CD4-positive, alpha-beta T cell treated with Interleukin-6 at 100 ng/mL for 8 hours (primary cell): ENCODE results near the gene USP35.

Experiments used
- DNase-seq: peaks from one replicate; pipeline ENCODE4 v3.0.0-alpha.2; 2020; ENCODE audit warnings: mixed read lengths, low spot score

The USP35 gene

DNA sequence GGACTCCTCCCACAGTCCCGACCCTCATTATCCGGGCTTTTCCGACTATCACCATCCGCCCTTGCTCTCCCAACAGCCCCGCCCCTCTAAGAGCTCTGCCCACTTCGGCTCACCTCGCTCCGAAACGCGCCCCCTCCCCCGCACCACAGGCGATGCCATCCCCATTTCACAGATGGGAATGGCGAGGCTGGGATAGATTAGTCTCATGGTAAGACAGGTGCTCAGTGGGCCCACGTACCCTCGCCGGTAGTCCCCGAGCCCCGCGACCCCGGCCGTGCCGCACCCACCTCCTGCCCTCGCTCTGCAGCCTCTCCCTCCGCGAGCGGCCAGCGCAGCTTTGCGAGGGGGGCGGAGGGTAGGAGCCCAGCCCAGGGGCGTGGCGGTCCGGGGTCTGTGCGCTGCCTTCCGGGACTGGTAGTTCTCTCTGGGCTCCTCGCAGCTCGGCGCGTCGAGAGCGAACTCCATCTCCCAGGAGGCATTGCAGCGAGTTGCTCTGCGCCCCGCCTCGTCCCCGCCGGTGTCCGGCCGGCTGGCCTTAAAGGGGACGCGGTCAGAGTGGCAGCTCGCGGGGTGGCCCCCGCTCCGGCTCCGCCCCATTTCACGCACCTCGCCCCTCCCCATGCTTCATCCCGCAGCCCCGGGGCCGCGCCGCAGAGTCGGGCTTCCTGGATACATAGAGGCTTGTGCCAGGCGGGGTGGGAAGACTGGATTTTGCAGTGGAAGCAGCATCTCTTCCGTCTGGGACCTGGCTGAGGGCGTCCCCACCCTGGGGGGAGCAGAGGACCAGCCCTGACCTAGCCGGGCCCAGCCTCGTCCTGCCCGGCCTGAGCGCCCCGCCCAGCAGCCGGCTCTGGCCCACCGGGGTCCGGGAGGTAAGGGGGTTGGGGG, at the start of gene USP35, which contains the start of gene KCTD21:
TSS of gene USP35 (plus strand) at position 634 of the 888 bp plus-strand sequence. CDS start 7,327 bp downstream, outside the sequence.
TSS of gene KCTD21 (minus strand) at position 341 of the 888 bp plus-strand sequence. CDS start 14,072 bp downstream, outside the sequence.
- DNase-seq: peak; percentile 90

GRCh38 chr11:78139422-78140391, 49.0 kb upstream of the USP35 start, which contains the start of gene ALG8:
TSS of gene ALG8 (minus strand) at chr11:78139626. CDS start at chr11:78139588, 38 bp downstream.
- DNase-seq: peak; percentile 96

DNA sequence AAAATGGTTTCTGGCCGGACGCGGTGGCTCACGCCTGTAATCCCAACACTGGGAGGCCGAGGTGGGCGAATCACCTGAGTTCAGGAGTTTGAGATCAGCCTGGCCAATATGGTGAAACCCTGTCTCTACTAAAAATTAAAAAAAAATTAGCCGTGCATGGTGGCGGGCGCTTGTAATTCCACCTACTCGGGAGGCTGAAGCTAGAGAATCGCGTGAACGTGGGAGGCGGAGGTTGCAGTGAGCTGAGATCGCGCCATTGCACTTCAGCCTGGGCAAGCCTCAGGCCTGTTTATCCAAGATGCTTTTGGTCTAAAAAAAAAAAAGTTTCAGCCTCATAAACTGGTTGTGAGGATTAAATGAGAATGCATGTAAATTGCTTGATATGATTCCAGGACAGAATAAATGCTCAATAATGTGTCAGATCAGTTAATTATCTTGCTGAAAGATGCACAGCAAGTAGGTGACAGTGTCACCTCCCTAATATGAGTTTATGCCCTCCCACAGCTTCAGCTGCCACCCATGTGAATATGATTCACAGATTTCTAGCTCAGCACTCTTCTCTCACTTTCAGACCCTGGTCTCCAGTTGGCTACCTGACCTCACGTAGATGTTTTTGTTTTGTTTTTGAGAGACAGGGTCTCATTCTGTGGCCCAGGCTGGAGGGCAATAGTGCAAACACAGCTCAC, 48.2 kb upstream of the USP35 start:
- no peak for DNase-seq

DNA sequence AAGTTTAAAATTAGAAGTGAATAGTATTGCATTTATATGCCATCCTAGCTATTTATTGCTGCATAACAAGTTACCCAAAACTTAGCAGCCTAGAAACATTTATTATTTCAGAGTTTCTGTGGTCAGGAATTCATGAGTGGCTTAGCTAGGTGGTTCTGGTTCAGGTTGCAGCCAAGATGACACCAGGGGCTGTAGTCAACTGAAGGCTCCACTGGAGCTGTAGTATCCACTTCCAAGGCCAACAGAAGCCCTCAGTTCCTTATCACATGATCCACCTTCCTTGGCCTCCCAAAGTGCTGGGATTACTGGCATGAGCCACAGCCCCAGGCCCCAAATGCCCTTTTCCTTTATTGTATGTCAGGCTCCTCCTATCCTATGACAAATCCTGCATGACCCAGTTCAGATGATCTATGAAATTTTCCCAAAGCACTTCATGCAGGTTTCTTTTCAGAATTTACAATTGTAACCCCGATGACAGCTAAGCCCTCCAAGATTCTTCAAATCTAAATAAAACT, 43.2 kb upstream of the USP35 start:
- DNase-seq: no peak

DNA sequence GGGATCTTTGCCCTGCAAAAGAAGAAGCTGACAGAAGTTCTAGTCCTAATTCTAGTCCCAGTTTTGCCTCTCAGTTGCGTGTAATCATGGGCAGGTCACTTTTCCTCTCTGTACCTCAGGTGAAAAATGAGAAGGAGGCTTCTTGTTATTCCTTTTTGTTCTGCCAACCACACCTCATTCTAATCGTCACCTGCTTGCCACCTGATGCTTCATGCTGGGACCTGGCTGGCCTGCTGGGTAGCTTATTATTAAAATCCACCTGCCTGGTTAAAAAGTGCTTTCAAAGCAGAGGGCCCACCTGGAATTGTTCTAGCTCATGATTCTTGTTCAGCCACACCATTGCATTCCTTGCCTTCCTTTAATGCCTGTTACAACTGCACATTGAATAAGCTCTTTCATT, 40.9 kb upstream of the USP35 start:
- DNase-seq: no peak

- DNase-seq: no peak
These were observed 39.1 kb upstream of the USP35 start for GRCh38 chr11:78149646-78150045.

DNA sequence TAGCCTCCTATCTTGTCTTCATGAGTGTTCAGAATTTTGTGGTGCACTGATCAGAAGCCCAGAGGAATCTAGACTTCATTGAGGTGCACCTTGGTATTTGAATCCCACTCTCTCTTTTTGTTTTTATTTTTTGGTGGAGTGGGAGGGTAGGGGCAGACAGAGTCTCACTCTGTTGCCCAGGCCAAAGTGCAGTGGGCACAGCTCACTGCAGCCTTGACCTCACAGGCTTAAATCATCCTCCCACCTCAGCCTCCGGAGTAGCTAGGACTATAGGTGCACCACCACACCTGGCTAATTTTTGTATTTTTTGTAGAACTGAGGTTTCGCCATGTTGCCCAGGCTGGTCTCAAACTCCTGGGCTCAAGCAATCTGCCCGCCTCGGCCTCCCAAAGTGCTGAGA, 38.4 kb upstream of the USP35 start:
- DNase-seq: no peak

DNA sequence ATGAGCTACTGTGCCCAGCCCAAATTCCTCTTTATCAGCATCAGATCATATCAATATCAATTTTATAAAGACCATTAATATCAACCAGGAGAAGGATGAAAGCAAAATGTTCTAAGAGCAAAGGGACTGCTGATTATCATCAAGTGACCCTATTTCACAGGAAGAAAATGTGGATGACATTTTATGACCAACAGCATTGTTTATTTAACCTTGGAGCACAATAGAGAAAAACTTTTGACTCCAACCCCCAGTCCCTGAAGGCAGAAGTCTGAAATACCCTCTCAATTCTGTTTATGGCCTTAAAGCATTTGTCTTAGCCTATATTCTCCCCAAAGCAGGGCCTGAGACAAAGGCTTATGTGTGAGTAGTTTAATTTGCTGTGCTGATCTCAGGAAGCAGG, 38.0 kb upstream of the USP35 start:
- no peak for DNase-seq

DNA sequence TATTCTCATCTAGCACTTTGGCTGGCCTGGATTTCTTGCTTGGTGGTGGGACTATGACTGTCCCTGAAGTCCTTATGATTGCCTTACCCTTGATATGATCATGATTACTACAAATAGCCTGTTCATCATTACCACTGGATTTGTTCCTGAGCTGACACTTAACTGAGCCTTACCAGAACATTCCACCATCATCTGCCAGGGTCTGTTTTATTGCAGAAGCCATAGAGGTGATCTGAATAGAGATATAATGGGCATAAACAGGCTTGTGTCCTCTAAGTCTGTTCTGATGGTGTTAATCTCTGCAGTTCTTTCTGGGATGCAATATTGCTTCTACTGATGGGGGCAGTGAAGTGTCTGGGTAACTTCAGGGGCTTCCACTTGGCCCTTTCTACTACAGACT, 36.9 kb upstream of the USP35 start:
- DNase-seq: no peak

GRCh38 chr11:78156127-78156844, 32.4 kb upstream of the USP35 start:
- no peak for DNase-seq

GRCh38 chr11:78158987-78159652, 29.6 kb upstream of the USP35 start:
- DNase-seq: no peak

DNA sequence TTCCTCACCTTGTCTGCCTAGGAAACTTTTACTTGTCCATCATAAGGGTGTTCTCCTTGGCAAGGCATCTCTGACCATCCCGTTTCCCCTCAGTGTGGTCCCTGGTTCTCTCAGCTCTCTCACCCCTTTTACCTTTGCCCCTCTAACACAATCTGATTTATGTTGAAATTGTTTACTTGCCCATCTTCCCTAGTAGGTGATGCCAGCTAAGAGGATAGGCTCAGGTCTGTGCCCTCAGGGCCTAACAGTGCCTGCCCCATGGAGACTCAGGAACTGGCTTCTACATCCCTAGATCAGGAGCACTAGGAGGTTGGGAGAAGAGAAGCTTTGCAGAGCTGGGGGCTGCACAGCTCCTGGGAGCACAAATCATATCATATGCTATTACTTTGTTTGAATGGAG, 28.2 kb upstream of the USP35 start:
- no peak for DNase-seq

DNA sequence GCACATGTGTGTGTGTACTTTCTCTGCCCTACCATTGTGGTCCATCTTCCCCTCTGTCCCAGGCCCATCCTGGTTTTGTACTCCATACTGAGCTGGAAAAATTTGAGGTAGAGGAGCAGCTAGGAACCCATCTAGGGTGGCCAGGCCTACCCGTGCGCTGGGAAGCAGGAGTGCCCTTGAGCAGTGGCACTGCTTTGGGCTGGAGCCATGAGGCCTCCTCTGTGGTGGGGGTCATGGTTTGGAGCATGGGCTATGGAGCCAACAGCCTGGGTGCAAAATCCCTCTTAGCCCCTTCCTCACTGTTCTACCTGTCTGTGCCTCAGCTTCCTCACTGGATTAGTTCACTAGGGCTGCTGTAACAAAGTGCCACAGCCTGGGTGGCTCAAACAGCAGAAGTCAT, 27.4 kb upstream of the USP35 start:
- no peak for DNase-seq

- no peak for DNase-seq
These were observed 26.8 kb upstream of the USP35 start for GRCh38 chr11:78161962-78162371.

- no peak for DNase-seq
These were observed 24.9 kb upstream of the USP35 start for GRCh38 chr11:78163828-78164227.

- no peak for DNase-seq
These were observed 24.2 kb upstream of the USP35 start for GRCh38 chr11:78164471-78164870.

DNA sequence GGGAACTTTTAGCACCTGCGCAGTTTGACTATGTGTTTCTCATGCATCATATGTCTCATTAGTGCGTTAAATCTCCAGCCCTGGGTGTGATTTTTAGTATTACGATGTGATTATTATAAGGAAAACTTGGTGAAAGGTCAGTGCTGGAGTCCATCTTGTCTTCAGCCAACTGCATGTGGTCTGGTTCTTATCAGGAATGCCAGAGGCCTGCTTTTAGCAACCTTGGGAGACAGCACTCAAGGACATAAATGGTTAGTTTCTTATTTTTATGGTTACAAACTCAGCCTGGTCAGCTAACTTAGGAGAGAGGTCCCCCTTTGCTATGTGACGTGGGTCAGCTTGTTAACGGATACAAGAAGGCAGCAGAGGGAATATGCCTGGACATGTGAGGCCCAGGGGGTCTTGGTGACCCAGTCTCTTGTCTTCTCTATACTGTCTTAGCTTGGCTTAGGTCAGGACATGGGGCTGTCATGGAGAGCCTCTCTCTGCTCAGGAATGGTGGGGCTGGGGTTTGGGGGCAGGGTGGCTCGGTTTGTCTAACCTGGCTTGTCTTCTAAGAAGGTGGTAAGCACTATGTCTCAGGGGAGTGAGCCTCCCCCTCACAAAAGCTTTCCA, 21.8 kb upstream of the USP35 start:
- DNase-seq: no peak

DNA sequence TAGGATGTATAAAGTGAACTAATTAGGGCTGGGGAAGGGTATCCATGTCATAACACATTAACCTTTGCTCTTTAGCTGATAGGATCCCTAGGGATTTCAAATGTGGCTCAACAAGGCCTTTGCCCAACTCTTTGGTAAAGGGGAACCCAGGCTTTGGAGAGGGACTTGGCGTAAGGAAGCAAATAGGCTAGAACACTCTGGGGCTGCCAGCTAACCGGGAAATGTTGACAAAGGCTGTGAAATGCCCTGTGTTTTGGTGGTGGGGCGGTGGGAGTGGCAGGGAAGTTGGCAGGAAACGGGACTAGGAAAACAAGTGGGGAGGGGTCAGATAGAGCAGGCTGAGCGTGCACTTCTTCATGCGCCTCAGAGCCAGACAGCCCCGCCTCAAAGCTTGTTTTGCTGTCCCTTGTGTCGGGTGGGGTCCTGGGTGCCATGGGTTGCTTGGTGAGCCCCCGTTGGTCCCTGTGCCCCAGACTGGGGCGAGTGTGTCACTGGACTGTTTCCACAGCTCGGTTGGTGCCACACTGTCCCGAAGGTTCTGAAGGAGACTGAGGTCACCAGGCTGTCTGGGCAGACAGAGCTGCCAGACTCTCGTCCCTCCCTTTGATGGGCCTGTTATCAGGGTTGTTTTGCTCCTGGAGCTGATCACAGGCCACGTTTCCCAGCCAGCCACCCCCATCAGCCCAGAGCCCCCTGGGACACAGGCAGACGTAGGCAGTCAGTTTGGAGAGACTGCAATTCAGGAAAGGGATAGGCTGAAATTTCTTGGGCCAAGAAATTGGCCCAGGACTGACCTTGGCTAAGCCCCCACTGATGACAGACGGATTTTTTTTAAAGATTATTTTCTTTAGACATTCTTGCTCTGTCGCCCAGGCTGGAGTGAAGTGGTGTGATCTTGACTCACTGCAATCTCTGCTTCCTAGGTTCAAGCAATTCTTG, 19.9 kb upstream of the USP35 start:
- DNase-seq: no peak

DNA sequence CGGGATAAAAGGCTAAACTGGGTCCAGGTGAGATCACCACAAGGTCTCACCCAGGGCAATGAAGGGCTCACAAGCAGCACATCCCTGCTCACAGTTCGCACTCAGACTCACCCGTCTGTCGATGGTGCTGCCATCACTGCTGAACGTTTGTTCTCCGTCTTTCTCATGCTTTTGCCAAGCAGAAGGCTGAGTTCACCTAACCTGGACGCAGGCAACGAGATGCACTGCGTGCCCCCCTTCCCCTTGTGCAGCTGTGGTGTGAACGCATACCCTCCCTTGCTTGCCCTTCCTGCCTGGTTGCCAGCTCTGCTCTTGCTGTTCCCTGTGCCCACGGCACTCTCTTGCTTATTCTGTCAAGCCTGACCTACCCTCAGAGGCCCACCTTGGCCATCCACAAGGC, 18.3 kb upstream of the USP35 start:
- DNase-seq: no peak
